ENCODE data around the gene SH2D2A. TPM values are rescaled to one million over a fixed set of nuclear protein-coding genes. Genes with fewer than 3 reads are reported as not detected.

The SH2D2A gene
- total and polyA plus RNA-seq, 2 donors (not counting 1 experiment from before 2014, with no cell fraction given) = 0.73 to 2.1 TPM

DNA sequence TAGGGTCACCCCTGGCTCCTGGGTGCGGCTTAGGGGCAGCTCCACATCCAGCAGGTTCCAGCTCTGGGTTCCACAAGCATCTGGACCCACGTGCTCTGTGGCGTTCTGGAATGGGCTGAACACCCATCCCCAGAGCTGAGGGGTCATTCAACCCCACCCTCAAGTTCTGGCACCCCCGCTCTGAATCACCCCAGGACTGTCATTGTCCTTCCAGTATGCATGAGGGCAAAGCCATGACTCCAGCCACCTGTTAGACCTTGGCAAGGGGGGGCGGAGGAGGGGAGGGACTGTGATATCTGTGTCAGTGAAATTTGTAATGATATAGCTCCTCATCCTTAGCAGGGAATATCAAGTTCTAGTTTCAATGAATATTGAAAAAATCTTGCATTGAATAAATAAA lies 30.0 kb upstream of the SH2D2A start:
- no peak overlapping the region for H3K27ac ChIP-seq (ENCODE audit: low read length in 2 of 2)
- no peaks in the 10 kb centered on the region for H3K36me3 ChIP-seq (replicated peaks in 1 of 2; ENCODE audit: control extremely low read depth in 1 of 2, control insufficient read depth in 1 of 2, extremely low read depth in 1 of 2, insufficient read depth in 2 of 2, low read length in 1 of 2)
- no peak overlapping the region for H2AFZ ChIP-seq (ENCODE audit: insufficient read depth, low read depth, low read length, poor library complexity, severe bottlenecking)
- TF ChIP-seq EZH2 (IDR thresholded peaks at IDR 0.05; ENCODE audit: borderline replicate concordance, insufficient read depth, low read depth, low read length, poor library complexity, severe bottlenecking) = no peak
- TF ChIP-seq, protein P1, sequence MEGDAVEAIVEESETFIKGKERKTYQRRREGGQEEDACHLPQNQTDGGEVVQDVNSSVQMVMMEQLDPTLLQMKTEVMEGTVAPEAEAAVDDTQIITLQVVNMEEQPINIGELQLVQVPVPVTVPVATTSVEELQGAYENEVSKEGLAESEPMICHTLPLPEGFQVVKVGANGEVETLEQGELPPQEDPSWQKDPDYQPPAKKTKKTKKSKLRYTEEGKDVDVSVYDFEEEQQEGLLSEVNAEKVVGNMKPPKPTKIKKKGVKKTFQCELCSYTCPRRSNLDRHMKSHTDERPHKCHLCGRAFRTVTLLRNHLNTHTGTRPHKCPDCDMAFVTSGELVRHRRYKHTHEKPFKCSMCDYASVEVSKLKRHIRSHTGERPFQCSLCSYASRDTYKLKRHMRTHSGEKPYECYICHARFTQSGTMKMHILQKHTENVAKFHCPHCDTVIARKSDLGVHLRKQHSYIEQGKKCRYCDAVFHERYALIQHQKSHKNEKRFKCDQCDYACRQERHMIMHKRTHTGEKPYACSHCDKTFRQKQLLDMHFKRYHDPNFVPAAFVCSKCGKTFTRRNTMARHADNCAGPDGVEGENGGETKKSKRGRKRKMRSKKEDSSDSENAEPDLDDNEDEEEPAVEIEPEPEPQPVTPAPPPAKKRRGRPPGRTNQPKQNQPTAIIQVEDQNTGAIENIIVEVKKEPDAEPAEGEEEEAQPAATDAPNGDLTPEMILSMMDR (IDR thresholded peaks at IDR 0.05) = no peak
- ATAC-seq (ENCODE audit: low read depth) (no peak), DNase-seq (no peak)
- Mint-ChIP-seq H3K27me3 (peaks cover 74% of the 10 kb centered on the region), H3K4me1 (peaks cover 17% of the 10 kb centered on the region), H3K9me3 (ENCODE audit: insufficient read depth) (no peaks in the 10 kb centered on the region), H3K27ac (no peak overlapping the region), H3K4me3 (no peak overlapping the region)
- ChIA-PET CTCF (no interaction called here), POLR2A (no interaction called here)
- no peaks in the 10 kb centered on the region for H3K79me2 ChIP-seq (ENCODE audit: control insufficient read depth, insufficient read depth, low read length)
- no peak overlapping the region for H3K4me3 ChIP-seq (ENCODE audit: control extremely low read depth in 1 of 5, extremely low read depth in 1 of 5, insufficient read depth in 1 of 5, low read depth in 2 of 5, low read length in 4 of 5)
- no peak overlapping the region for H3K4me2 ChIP-seq (replicated peaks; ENCODE audit: low read depth, low read length, poor library complexity, severe bottlenecking)
- H3K9ac ChIP-seq (ENCODE audit: low read length) = no peak overlapping the region
- WGBS (ENCODE audit: insufficient coverage) = 94% methylated on average over 3 of the region's 5 CpGs
- peaks cover 0 to 65% (median 28%) of the 10 kb centered on the region in 4 experiments for H3K27me3 ChIP-seq (replicated peaks in 1 of 4; ENCODE audit: control extremely low read depth in 1 of 4, control insufficient read depth in 3 of 4, insufficient read depth in 4 of 4, low read length in 3 of 4)
- H4K20me1 ChIP-seq (ENCODE audit: control insufficient read depth, insufficient read depth, low read length, poor library complexity, severe bottlenecking) = no peaks in the 10 kb centered on the region
- intact Hi-C loops (cut with micrococcal nuclease) = no loop called here
- H3K9me3 ChIP-seq (ENCODE audit: control extremely low read depth in 1 of 3, control insufficient read depth in 2 of 3, insufficient read depth in 1 of 3, low read length in 2 of 3) = peaks cover 0 to 9% (median 0%) of the 10 kb centered on the region in 3 donors
- H3K4me1 ChIP-seq (ENCODE audit: control insufficient read depth in 2 of 2, insufficient read depth in 2 of 2, low read length in 2 of 2) = peaks cover 8 to 12% of the 10 kb centered on the region in 2 donors

DNA sequence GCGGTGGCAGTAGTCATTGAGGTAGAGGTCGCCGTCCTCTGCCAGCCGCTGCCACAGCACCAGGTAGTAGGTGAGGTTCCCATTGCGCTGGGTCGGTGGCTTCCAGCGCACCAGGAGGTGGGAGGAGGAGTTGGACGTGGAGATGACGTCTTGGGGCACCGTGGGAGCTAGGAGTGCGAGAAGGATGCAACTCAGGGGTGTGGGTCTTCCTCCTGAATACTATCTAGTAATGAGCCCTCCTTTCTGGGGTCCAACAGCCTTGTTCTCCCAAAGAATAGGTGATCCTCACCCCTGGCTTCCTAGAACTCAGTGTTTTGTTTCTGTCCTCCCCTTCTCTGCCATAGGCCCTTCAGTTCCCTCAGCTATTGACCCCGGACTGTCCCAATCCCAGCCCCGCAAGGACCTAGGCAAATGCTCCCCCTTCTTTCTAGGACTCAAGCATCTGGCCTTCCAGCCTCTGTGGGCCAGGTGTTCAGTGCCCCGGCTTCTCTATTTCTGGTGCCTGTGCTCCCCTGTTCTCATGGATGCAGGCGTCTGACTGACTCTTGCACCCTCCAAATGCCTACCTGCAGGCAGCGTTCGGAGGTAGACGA lies 29.4 kb upstream of the SH2D2A start:
- TF ChIP-seq, protein P1 (IDR thresholded peaks at IDR 0.05) = no peak
- no peak for TF ChIP-seq EZH2 (IDR thresholded peaks at IDR 0.05; ENCODE audit: borderline replicate concordance, insufficient read depth, low read depth, low read length, poor library complexity, severe bottlenecking)
- intact Hi-C loops (cut with micrococcal nuclease) = no loop called here
- Histone ChIP-seq H3K4me2 (replicated peaks; ENCODE audit: low read depth, low read length, poor library complexity, severe bottlenecking) (no peak overlapping the region), H3K27ac (ENCODE audit: low read length in 2 of 2) (no peak overlapping the region), H3K4me3 (ENCODE audit: control extremely low read depth in 1 of 5, extremely low read depth in 1 of 5, insufficient read depth in 1 of 5, low read depth in 2 of 5, low read length in 4 of 5) (no peak overlapping the region), H3K9ac (ENCODE audit: low read length) (no peak overlapping the region), H3K79me2 (ENCODE audit: control insufficient read depth, insufficient read depth, low read length) (no peaks in the 10 kb centered on the region), H3K27me3 (replicated peaks in 1 of 4; ENCODE audit: control extremely low read depth in 1 of 4, control insufficient read depth in 3 of 4, insufficient read depth in 4 of 4, low read length in 3 of 4) (peaks cover 0 to 65% (median 28%) of the 10 kb centered on the region in 4 experiments), H3K9me3 (ENCODE audit: control extremely low read depth in 1 of 3, control insufficient read depth in 2 of 3, insufficient read depth in 1 of 3, low read length in 2 of 3) (peaks cover 0 to 9% (median 0%) of the 10 kb centered on the region in 3 donors), H4K20me1 (ENCODE audit: control insufficient read depth, insufficient read depth, low read length, poor library complexity, severe bottlenecking) (no peaks in the 10 kb centered on the region), H2AFZ (ENCODE audit: insufficient read depth, low read depth, low read length, poor library complexity, severe bottlenecking) (no peak overlapping the region), H3K4me1 (ENCODE audit: control insufficient read depth in 2 of 2, insufficient read depth in 2 of 2, low read length in 2 of 2) (peaks cover 8 to 12% of the 10 kb centered on the region in 2 donors), H3K36me3 (replicated peaks in 1 of 2; ENCODE audit: control extremely low read depth in 1 of 2, control insufficient read depth in 1 of 2, extremely low read depth in 1 of 2, insufficient read depth in 2 of 2, low read length in 1 of 2) (no peaks in the 10 kb centered on the region)
- no peaks in the 10 kb centered on the region for H3K9me3 Mint-ChIP-seq (ENCODE audit: insufficient read depth)
- DNase-seq = no peak
- no peak overlapping the region for H3K27ac Mint-ChIP-seq
- 64% methylated on average over 14 of the region's 18 CpGs for WGBS (ENCODE audit: insufficient coverage)
- no peak for ATAC-seq (ENCODE audit: low read depth)
- peaks cover 17% of the 10 kb centered on the region for H3K4me1 Mint-ChIP-seq
- ChIA-PET CTCF (interaction anchor here (1.2 kb wide), 1 partner anchor 10 kb away, joined by 3 read pairs; no protein-coding TSS in a partner anchor), POLR2A (no interaction called here)
- H3K27me3 Mint-ChIP-seq = peaks cover 73% of the 10 kb centered on the region
- no peak overlapping the region for H3K4me3 Mint-ChIP-seq

Measured in B cell (primary cell).